Measurements from ENCODE around the gene FAM89A.

The FAM89A gene

GRCh38 chr1:231040019-231040799, at the start of gene FAM89A:
Gene FAM89A, minus strand, starts transcription at chr1:231040254. Its CDS starts 43 bp downstream, at chr1:231040211.
- peak in 1 of 2 donors; percentile 53 for DNase-seq

- DNase-seq: no peak
Measured at GRCh38 chr1:231084353-231084752, 44.3 kb upstream of the FAM89A start.

GRCh38 chr1:231079163-231079562, 39.1 kb upstream of the FAM89A start:
- no peak for DNase-seq

- DNase-seq: no peak
Measured at GRCh38 chr1:231078250-231078649, 38.2 kb upstream of the FAM89A start.

- DNase-seq: no peak
Measured at GRCh38 chr1:231076802-231077201, 36.7 kb upstream of the FAM89A start.

- DNase-seq: no peak
Measured at GRCh38 chr1:231075497-231075896, 35.4 kb upstream of the FAM89A start.

DNA sequence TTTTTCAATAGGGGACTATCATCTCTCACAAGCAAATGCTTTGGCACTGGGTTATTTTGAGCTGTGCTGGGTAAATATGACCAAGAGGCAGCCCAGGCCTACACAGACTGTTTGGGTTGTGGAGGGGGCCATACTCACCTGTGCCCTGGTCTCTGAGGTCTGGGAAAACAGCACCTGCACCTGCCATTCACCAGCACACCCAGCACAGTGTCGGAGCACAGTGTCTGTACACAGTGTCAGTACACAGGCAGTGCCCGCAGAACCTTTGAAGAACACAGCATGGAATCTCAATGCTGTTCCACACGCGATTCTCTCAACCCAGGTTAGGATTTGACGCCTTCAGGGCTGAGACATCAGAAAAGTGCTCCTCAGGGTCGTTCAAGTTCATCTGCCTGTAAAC, 35.0 kb upstream of the FAM89A start:
- DNase-seq: no peak

GRCh38 chr1:231074046-231074445, 34.0 kb upstream of the FAM89A start:
- DNase-seq: no peak

DNA sequence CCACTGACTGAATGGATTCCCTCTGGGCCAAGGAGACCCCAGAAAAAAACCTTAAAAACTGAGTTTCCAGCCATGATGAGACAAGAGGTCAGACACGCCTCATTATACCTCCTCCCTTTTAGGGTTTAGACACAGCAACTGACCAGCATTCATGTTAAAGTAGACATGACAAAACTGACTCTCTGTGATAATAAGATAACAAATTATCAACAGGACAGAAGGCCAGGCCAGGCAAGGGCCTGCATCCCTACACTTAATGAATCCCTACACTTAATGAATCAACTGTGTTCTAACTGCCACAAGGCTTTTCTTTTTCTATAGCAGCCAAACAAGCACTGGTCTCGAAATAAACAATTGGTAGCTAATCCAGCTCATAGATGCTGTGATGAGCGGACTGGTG, 33.3 kb upstream of the FAM89A start:
- no peak for DNase-seq

- DNase-seq: no peak
Measured at GRCh38 chr1:231072502-231073094, 32.5 kb upstream of the FAM89A start.

- DNase-seq: no peak
Measured at GRCh38 chr1:231072041-231072440, 32.0 kb upstream of the FAM89A start.

GRCh38 chr1:231070758-231071444, 30.8 kb upstream of the FAM89A start:
- DNase-seq: no peak

GRCh38 chr1:231069333-231069732, 29.3 kb upstream of the FAM89A start:
- no peak for DNase-seq

GRCh38 chr1:231068762-231069161, 28.7 kb upstream of the FAM89A start:
- DNase-seq: no peak

GRCh38 chr1:231065510-231066241, 25.6 kb upstream of the FAM89A start:
- DNase-seq: no peak

DNA sequence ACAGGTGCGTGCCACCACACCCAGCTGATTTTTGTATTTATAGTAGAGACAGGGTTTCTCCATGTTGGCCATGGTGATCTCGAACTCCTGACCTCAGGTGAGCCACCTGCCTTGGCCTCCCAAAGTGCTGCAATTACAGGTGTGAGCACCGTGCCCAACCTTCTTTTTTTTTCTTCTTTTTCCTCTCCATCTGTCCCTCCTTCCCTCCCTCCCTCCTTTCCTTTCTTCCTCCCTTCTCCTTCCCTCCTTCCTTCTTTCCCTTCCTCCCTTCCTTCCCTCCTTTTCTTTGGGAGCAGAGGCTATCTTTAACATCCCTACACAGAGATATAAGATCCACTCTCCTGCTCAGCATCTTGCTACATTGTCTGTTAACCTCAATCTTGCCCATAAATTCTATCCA, 24.4 kb upstream of the FAM89A start:
- DNase-seq: no peak

- no peak for DNase-seq
Measured at GRCh38 chr1:231063331-231063730, 23.3 kb upstream of the FAM89A start.

DNA sequence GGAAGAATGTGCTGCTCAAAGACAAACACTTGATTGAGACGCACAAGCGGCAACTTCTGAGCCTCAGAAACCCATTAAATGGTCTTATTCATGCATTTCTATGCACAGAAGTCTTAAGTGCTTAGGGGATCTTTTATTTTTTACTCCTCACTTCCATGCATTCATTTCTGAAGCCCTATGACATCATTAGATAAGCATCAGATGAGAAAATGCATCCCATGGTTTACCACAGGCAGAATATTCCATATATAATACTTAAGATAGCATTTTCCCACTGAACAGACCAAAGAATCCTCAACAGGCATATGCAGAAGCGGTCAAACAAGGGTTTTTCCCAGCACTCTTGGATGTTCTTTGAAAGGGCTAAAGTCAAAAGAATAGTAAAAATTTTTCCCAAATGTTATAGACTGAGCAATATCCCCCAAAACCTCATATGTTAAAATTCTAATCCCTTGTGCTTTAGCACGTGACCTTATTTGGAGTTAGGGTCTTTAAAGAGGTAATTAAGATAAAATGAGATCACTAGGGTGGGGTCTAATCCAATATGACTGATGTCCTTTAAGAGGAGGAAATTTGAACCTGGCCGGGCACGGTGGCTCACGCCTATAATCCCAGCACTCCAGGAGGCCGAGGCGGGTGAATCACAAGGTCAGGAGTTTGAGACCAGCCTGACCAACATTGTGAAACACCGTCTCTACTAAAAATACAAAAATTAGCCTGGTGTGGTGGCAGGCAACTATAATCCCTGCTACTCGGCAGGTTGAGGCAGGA, 22.6 kb upstream of the FAM89A start:
- DNase-seq: no peak

GRCh38 chr1:231059566-231060193, 19.6 kb upstream of the FAM89A start:
- no peak for DNase-seq

- no peak for DNase-seq
Measured at GRCh38 chr1:231058416-231059109, 18.5 kb upstream of the FAM89A start.

GRCh38 chr1:231057410-231057809, 17.4 kb upstream of the FAM89A start:
- no peak for DNase-seq
